Skeletal muscle satellite cell (primary cell): ENCODE results near the gene PAK4.
"Not testable (repeated sequence)": the region's sequence is repeated elsewhere in the genome, so short reads cannot be mapped to it uniquely, and the experiment has no call there.

Experiments
- H3K27me3 ChIP-seq: 2 replicates; pipeline ENCODE4 v1.7.0; 2013; ENCODE audit warnings: low read length; ENCODE audit not compliant: control insufficient read depth, insufficient read depth
- H3K36me3 ChIP-seq: 2 replicates; pipeline ENCODE4 v1.7.0; 2013; ENCODE audit warnings: mild to moderate bottlenecking, control low read depth, low read length; ENCODE audit not compliant: insufficient read depth
- H3K4me1 ChIP-seq: 2 replicates; pipeline ENCODE4 v1.7.0; 2013; ENCODE audit warnings: low read length; ENCODE audit not compliant: control insufficient read depth, insufficient read depth
- H3K4me2 ChIP-seq: 2 replicates; pipeline ENCODE4 v1.7.0; 2013; ENCODE audit warnings: mild to moderate bottlenecking, low read length
- H3K4me3 ChIP-seq: 2 replicates; pipeline ENCODE4 v1.7.0; 2013; ENCODE audit warnings: low read length
- H3K9ac ChIP-seq: 2 replicates; pipeline ENCODE4 v1.7.0; 2013; ENCODE audit warnings: mild to moderate bottlenecking, low read depth, low read length, moderate library complexity
- H3K9me3 ChIP-seq: replicated peaks from 2 replicates; pipeline ENCODE4 v1.7.0; 2013; ENCODE audit warnings: mild to moderate bottlenecking, control low read depth, low read length

PAK4 gene

DNA sequence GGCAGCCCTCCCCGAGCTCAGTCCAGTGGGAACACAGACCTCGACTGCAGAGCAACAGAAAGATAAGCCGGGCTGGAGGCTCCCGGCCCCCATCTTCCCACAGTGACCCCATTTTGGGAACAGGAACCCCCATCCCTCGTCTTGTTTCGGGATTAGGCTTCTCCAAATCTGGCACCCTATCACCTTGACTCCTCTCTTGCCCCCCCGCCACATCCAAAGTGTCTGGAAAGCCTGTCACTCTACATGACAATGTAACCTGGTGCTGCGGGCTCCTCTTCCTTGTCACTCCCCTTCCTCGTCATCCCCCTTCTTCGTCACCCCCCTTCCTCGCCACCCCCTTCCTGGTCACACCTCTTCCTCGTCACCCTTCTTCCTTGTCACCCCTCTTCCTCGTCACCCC lies 10.1 kb downstream of the PAK4 start:
- no peak overlapping the region for H3K4me2 ChIP-seq
- no peak overlapping the region for H3K4me3 ChIP-seq
- no peaks in the 10 kb centered on the region for H3K27me3 ChIP-seq
- H3K4me1 ChIP-seq, result peaks cover 11% of the 10 kb centered on the region
- H3K9me3 ChIP-seq, result no peaks in the 10 kb centered on the region
- no peak overlapping the region for H3K9ac ChIP-seq
- H3K36me3 ChIP-seq, result no peaks in the 10 kb centered on the region

DNA sequence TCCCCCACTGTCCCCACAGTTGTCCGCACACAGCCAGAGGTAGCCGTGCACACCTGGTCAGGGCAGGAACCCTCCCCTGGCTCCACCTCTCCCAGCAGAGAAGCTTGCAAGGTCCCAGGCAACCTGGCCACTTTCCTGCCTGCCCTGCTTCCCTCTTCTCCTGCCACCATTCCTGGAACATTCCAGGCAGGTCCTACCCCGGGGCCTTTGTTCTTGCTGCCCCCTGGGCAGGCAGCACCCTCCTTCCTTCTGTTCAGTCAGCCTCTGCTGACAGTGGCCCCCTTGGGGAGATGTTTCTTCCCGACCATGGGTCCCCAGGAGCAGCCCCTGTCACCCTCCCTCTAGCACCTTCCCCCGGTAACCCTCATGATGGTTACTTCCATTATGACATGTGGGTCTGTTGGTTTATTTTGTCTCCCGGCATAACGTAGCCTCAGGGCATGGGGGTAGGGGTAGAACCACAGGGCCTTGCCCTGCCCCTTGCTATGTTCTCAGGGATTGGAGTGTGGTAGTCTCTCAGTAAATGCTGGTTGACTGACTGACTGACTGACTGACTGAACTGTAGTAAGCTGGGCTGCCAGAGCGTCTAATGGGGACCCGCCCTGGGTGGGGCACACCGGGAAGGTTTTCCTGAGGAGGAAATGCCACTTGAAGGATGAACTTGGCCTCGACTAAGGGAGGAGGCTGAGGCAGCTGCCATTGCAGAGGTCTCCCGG lies 10.8 kb downstream of the PAK4 start:
- Histone ChIP-seq H3K9ac (no peak overlapping the region), H3K4me3 (no peak overlapping the region)

DNA sequence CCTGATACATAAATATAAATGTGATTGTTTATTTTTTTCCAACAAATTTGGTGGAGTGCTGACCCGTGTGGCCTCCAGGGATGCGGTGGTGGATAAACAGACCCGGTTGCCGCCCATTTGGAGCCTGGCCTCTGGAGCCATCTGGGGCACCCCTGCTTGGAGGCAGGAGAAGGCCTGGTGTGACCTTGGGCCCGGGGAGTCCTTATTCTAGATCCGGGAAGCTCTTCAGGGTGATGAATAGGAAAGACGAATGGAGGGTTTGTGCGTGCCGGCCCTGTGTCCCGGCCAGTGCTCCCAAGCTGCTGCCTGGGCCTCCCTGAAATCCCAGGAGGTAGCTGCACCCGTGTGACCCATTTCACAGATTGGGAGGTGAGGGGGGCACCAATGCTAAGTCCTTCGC lies 11.5 kb downstream of the PAK4 start:
- Histone ChIP-seq H3K4me1 (no peaks in the 10 kb centered on the region), H3K27me3 (no peaks in the 10 kb centered on the region), H3K4me3 (no peak overlapping the region), H3K9me3 (no peaks in the 10 kb centered on the region), H3K36me3 (no peaks in the 10 kb centered on the region), H3K4me2 (no peak overlapping the region), H3K9ac (no peak overlapping the region)

More for the DNA sequence above, 10.8 kb downstream of the PAK4 start:
- H3K4me2 ChIP-seq, result no peak overlapping the region
- H3K9me3 ChIP-seq, result no peaks in the 10 kb centered on the region
- H3K27me3 ChIP-seq, result no peaks in the 10 kb centered on the region
- H3K4me1 ChIP-seq, result peaks cover 4% of the 10 kb centered on the region
- no peaks in the 10 kb centered on the region for H3K36me3 ChIP-seq

DNA sequence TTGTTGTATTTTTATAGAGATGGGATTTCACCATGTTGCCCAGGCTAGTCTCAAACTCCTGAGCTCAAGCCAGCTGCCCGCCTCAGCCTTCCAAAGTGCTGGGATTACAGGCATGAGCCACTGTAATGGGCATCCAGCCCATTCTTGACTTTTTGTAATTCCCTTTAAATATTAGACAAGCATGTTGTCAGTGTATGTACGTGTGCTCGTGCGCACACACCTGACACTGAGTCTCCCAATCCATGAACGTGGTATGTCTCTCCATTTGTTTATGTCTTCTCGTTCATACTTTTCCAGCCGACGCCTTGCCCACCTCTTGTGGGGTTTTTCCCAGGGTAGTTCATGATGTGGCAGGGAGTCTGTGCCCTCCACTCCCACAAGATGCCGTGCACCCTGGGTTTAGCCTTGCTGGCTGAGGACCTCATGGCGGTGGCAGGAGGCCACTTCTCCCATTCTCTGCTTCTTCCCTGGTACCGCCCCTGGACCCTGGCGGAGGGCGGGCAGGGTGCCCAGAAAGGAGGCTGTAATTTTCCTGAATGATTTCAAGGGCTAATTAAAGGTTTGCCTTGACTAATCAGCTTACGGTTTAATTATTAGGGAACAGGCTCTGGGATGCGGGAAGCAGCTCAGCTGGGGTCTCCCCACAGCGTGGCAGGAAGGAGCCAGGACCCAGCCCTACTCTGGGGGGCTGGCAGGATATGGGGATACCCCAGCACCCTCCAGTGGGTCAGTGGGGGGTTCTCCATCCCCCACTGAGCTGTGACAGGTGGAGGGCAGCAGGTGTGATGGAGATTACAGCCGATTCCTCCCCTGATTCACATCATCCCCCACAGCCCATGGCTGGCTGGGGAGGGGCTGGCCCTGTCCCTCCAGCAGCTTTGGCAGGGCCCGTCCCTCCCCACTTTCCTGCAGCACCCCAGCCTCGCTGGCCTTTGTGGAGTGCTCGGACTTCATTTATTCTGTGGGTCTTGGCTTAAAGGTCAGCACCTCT lies 12.9 kb downstream of the PAK4 start:
- H3K9ac ChIP-seq, result no peak overlapping the region
- H3K36me3 ChIP-seq, result no peaks in the 10 kb centered on the region
- H3K27me3 ChIP-seq, result no peaks in the 10 kb centered on the region
- no peaks in the 10 kb centered on the region for H3K9me3 ChIP-seq
- no peaks in the 10 kb centered on the region for H3K4me1 ChIP-seq
- no peak overlapping the region for H3K4me3 ChIP-seq
- H3K4me2 ChIP-seq, result no peak overlapping the region

DNA sequence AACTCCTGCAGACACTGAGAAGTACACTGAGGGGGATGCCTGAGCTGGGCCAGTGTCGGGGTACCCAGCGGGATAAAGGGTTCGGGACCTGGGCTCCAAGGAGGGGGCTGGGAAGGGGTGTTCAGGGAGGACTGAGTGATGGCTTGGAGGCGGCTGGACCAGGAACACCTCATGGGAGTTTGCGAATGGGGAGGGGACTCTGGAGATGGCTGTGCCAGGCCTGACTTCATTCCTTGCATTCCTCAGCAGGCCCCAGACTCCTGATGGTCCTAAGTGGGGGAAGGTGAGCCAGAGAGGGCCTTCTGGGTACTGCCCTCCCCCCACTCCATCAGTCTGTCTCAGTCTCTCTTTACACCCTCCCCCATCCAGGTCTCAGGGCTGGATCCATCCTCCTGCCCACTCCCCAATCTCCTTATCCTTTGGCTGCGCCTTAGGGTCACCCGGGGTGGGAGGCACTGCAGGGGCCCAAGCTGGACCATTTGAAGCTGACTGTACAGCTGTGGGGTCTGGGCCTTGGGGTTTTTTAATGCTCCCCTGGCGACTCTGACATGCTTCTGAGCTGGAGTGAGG lies 13.8 kb downstream of the PAK4 start:
- Histone ChIP-seq H3K4me1 (peaks cover 3% of the 10 kb centered on the region), H3K4me2 (no peak overlapping the region), H3K9me3 (no peaks in the 10 kb centered on the region), H3K4me3 (no peak overlapping the region), H3K36me3 (no peaks in the 10 kb centered on the region), H3K9ac (no peak overlapping the region), H3K27me3 (no peaks in the 10 kb centered on the region)

DNA sequence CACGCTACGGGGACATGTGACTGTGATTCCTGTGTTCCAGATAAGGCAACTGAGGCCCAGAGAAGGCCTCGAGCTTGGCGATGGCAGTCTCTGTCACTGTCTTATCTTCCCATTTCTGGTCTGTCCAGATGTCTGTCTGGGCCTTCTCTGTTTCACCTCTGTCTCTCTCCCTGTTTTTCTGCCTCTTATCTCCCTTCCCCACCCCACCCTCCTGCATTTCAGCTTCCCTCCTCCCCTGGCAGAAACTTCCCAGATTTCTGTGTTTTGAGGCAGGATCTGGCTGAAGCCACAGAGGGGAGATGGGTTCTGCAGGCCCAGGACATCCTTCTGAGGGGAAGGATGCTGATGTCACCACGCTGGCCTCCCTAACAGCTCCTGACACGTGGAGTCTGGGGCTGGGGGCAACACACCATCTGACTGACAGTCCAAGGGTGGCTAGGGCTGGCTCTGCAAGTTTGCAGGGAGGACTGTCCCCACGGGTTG lies 14.4 kb downstream of the PAK4 start:
- Histone ChIP-seq H3K36me3 (no peaks in the 10 kb centered on the region), H3K4me1 (peaks cover 5% of the 10 kb centered on the region), H3K9me3 (no peaks in the 10 kb centered on the region), H3K27me3 (no peaks in the 10 kb centered on the region), H3K9ac (no peak overlapping the region), H3K4me3 (no peak overlapping the region), H3K4me2 (no peak overlapping the region)

DNA sequence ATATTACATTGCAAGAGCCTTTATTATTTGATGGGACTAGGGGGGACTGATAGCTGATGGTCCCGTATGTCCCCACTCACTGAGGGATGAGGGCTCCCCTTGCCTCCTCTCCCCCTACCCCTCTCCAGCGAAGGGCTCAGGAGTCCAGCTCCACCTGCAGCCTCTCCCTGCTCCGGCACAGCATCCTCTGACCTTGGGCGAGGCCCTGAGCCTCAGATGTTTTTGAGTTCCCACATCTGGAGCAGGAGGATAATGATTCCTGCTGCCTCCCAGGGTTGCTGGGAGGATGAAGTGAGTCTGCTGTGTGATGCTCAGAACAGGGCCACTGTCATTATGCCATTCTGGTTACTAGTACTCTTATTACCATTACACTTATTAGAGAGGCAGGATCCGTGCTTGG lies 15.0 kb downstream of the PAK4 start:
- Histone ChIP-seq H3K4me3 (no peak overlapping the region), H3K4me1 (peaks cover 5% of the 10 kb centered on the region)

DNA sequence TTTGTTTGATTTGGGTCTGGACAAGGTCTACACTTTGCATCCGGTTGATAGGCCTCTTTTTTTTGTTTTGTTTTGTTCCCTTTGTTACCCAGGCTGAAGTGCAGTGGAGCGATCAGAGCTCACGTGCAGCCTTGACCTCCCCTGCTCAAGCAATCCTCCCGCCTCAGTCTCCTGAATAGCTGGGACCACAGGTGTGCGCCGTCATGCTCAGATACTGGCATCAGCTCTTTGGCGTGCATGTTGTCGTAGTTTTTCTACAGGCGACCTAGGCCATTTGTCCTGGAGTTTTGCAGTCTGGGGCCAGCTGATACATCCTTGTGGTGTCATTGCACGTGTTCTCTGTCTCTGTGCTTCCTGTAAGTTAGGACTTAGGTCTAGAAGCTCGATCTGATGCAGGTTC lies 16.3 kb downstream of the PAK4 start:
- no peak overlapping the region for H3K4me2 ChIP-seq
- H3K9ac ChIP-seq, result no peak overlapping the region
- no peaks in the 10 kb centered on the region for H3K27me3 ChIP-seq
- no peak overlapping the region for H3K4me3 ChIP-seq
- H3K9me3 ChIP-seq, result no peaks in the 10 kb centered on the region
- peaks cover 5% of the 10 kb centered on the region for H3K4me1 ChIP-seq
- H3K36me3 ChIP-seq, result no peaks in the 10 kb centered on the region

More for the DNA sequence above, 15.0 kb downstream of the PAK4 start:
- Histone ChIP-seq H3K4me2 (no peak overlapping the region), H3K9ac (no peak overlapping the region), H3K9me3 (no peaks in the 10 kb centered on the region), H3K36me3 (no peaks in the 10 kb centered on the region), H3K27me3 (no peaks in the 10 kb centered on the region)

DNA sequence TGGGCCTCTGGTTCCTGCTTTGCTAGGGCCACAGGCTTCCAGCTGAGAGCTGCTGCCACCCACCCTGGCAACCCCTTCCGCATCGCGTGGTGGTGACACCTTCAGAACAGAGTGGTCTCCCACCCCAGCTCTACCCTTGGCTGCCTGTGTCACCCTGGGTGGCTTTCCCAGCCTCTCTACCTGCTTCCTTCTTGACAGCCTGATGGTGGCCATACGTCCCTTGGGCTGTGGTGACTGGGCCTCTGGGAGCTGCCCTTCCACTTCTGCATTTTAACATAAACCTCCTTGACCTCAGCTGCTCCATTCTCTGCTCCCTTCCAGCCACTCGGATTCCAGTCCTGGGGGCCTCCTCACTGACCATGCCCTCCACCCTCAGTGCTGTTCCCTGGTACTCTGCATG lies 17.0 kb downstream of the PAK4 start:
- Histone ChIP-seq H3K9me3 (no peaks in the 10 kb centered on the region), H3K27me3 (no peaks in the 10 kb centered on the region), H3K9ac (no peak overlapping the region), H3K4me1 (peaks cover 5% of the 10 kb centered on the region), H3K4me2 (no peak overlapping the region), H3K36me3 (no peaks in the 10 kb centered on the region), H3K4me3 (no peak overlapping the region)

DNA sequence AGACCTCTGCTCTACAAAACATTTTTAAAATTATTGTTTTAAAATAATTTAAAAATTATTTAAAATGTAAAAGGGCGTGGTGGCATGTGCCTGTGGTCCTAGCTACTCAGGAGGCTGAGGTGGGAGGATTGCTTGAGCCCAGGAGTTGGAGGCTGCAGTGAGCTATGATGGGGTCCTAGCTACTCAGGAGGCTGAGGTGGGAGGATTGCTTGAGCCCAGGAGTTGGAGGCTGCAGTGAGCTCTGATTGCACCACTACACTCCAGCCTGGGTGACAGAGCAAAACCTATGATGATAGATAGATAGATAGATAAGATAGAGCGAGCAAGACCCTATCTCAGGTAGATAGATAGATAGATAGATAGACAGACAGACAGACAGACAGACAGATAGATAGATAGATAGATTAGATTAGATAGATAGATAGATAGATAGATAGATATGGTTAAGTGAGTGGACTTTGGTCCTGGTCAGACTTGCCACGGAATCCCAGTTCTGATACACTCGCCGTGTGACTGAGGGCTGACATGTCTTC lies 18.2 kb downstream of the PAK4 start:
- H3K4me3 ChIP-seq, H3K27me3 ChIP-seq, H3K4me2 ChIP-seq, H3K4me1 ChIP-seq, H3K9me3 ChIP-seq, H3K36me3 ChIP-seq, H3K9ac ChIP-seq: not testable (repeated sequence)
